A673 (cell line): ENCODE results near the gene SNTG2. TPM values are rescaled to one million over a fixed set of nuclear protein-coding genes. Genes with fewer than 3 reads are reported as not detected.

Experiments
- BruUV-seq: library from RNA; stranded (reverse); fragments of 400-500 nt; replicated peaks from 2 replicates; lab custom pipeline; 2021; lab: Mats Ljungman, UMichigan
- CTCF ChIA-PET: fragments of 300-600 bp; sonication (Branson Sonifier 250); formaldehyde crosslinking; loops from one replicate; lab custom pipeline; 2022; ENCODE audit warnings: antibody characterized with exemption; lab: Charles Lee
- POLR2A ChIA-PET: fragments of 300-600 bp; sonication (Branson Sonifier 250); formaldehyde crosslinking; loops from one replicate; lab custom pipeline; 2022; ENCODE audit warnings: antibody characterized with exemption; ENCODE audit not compliant: low non-redundant PET; lab: Charles Lee
- DNase-seq: peaks from one replicate; pipeline ENCODE4 v3.0.0-alpha.2; 2015; ENCODE audit warnings: low spot score
- H3K27ac ChIP-seq: fragments of 200-600 bp; sonication (generic); 2 replicates; pipeline ENCODE4 v1.5.1; 2016; ENCODE audit warnings: mixed run types, low read depth, mild to moderate bottlenecking, mixed read lengths, antibody characterized with exemption, low read length; ENCODE audit not compliant: poor library complexity, severe bottlenecking
- H3K27me3 ChIP-seq: fragments of 200-600 bp; sonication (generic); replicated peaks from 2 replicates; pipeline ENCODE4 v1.6.1; 2017; ENCODE audit warnings: mixed run types, low read depth, mild to moderate bottlenecking, mixed read lengths, antibody characterized with exemption, low read length; ENCODE audit not compliant: insufficient read depth, poor library complexity
- H3K36me3 ChIP-seq: fragments of 200-600 bp; sonication (generic); 2 replicates; pipeline ENCODE4 v1.6.1; 2016; ENCODE audit warnings: mixed run types, mild to moderate bottlenecking, mixed read lengths, antibody characterized with exemption, low read length; ENCODE audit not compliant: insufficient read depth, poor library complexity, severe bottlenecking
- H3K4me1 ChIP-seq: fragments of 200-600 bp; sonication (generic); 2 replicates; pipeline ENCODE4 v1.6.1; 2017; ENCODE audit warnings: mixed run types, mild to moderate bottlenecking, mixed read lengths, antibody characterized with exemption, low read length; ENCODE audit not compliant: insufficient read depth, poor library complexity, severe bottlenecking
- H3K4me3 ChIP-seq: fragments of 200-600 bp; sonication (generic); 2 replicates; pipeline ENCODE4 v1.5.1; 2016; ENCODE audit warnings: low read depth, mixed run types, mild to moderate bottlenecking, mixed read lengths, low read length; ENCODE audit not compliant: poor library complexity, severe bottlenecking
- H3K9me3 ChIP-seq: fragments of 200-600 bp; sonication (generic); 2 replicates; pipeline ENCODE4 v1.6.1; 2016; ENCODE audit warnings: mixed run types, low read depth, mild to moderate bottlenecking, mixed read lengths, antibody characterized with exemption, low read length; ENCODE audit not compliant: poor library complexity, severe bottlenecking
- CTCF ChIP-seq: fragments of 300-800, 200-600 bp; sonication (generic); conservative IDR thresholded peaks from 2 replicates; pipeline ENCODE4 v1.5.1; 2017; ENCODE audit warnings: low read depth, mild to moderate bottlenecking, antibody characterized with exemption, low read length, moderate library complexity, mixed read lengths
- EZH2 ChIP-seq: fragments of 200-600 bp; sonication (generic); IDR thresholded peaks from 2 replicates; pipeline ENCODE4 v1.6.1; 2017; ENCODE audit warnings: borderline replicate concordance, low read depth, mild to moderate bottlenecking, mixed read lengths, antibody characterized with exemption, low read length; ENCODE audit not compliant: poor library complexity, severe bottlenecking
- intact Hi-C: fragments of 100-400 bp; cut with micrococcal nuclease; formaldehyde crosslinking; loops from one replicate; pipeline ENCODE4 v1.10.0; 2022; ENCODE audit not compliant: unreplicated experiment
- total RNA-seq: library from RNA; stranded (reverse); gene quantifications from 2 replicates; pipeline ENCODE4 v1.2.3, GENCODE V29; 2021

Gene SNTG2
- total RNA-seq, 1 experiment from 2014 or later, result 3.7 TPM

- Histone ChIP-seq H3K27ac (no peak overlapping the region), H3K9me3 (no peaks in the 10 kb centered on the region), H3K27me3 (no peaks in the 10 kb centered on the region), H3K36me3 (no peaks in the 10 kb centered on the region), H3K4me3 (no peak overlapping the region), H3K4me1 (no peaks in the 10 kb centered on the region)
- ChIA-PET POLR2A (no interaction called here), CTCF (no interaction called here)
- BruUV-seq, result no TSS peak
- intact Hi-C loops, result no loop called here
- no peak for DNase-seq
- TF ChIP-seq EZH2 (no peak), CTCF (no peak)
Observed at GRCh38 chr2:1373830-1374229, 423.2 kb downstream of the SNTG2 start.

GRCh38 chr2:1374287-1374686 lies 423.6 kb downstream of the SNTG2 start:
- DNase-seq, result no peak
- Histone ChIP-seq H3K4me3 (no peak overlapping the region), H3K27ac (no peak overlapping the region), H3K9me3 (no peaks in the 10 kb centered on the region), H3K36me3 (no peaks in the 10 kb centered on the region), H3K27me3 (no peaks in the 10 kb centered on the region), H3K4me1 (no peaks in the 10 kb centered on the region)
- TF ChIP-seq EZH2 (no peak), CTCF (no peak)
- no TSS peak for BruUV-seq
- ChIA-PET CTCF (no interaction called here), POLR2A (no interaction called here)
- intact Hi-C loops, result no loop called here

GRCh38 chr2:1375794-1376193 lies 425.1 kb downstream of the SNTG2 start:
- H3K27ac ChIP-seq, result no peak overlapping the region
- no peaks in the 10 kb centered on the region for H3K4me1 ChIP-seq
- intact Hi-C loops, result no loop called here
- DNase-seq, result no peak
- POLR2A ChIA-PET, result no interaction called here
- BruUV-seq, result no TSS peak
- no peak for TF ChIP-seq CTCF
- TF ChIP-seq EZH2, result no peak
- no peaks in the 10 kb centered on the region for H3K36me3 ChIP-seq
- no peaks in the 10 kb centered on the region for H3K9me3 ChIP-seq
- no peak overlapping the region for H3K4me3 ChIP-seq
- CTCF ChIA-PET, result no interaction called here
- H3K27me3 ChIP-seq, result no peaks in the 10 kb centered on the region
